ENCODE measurements around the gene TPCN1. TPM values are rescaled to one million over a fixed set of nuclear protein-coding genes. Genes with fewer than 3 reads are reported as not detected.

The TPCN1 gene
- total RNA-seq, 1 experiment from 2014 or later: 13.5 TPM

DNA sequence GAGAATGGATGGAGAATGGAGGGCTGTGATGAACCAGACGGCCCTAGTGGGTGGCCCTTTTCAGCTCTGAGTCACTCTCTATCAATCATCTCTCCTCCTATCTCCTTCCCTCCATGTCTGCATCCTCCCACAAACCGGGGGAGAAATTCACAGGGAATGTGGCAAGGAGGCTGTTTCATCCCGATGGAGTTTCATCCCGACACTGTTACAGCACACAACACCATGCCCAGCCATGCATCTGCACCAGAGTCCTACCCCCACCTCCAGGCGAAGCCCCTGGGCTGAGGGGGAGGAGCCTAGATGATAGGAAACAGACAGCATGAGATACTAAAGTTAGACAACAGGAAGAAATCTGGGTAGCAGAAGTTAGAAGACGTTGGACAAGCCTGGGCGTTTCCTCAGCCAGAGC, 92.9 kb downstream of the TPCN1 start:
- Histone ChIP-seq H3K56ac (ENCODE audit: insufficient read length, low read depth, low read length) (no peak overlapping the region), H2BK120ac (ENCODE audit: low read depth, low read length, poor library complexity, severe bottlenecking) (no peak overlapping the region), H3K23ac (ENCODE audit: insufficient read length, low read depth, low read length) (no peak overlapping the region), H3K4ac (ENCODE audit: low read depth, low read length) (no peak overlapping the region), H3K27ac (ENCODE audit: insufficient read length, low read depth, low read length) (no peak overlapping the region), H3K23me2 (ENCODE audit: insufficient read length, low read depth, low read length, poor library complexity, severe bottlenecking) (no peaks in the 10 kb centered on the region), H3K27me3 (ENCODE audit: insufficient read depth, low read length) (no peaks in the 10 kb centered on the region), H3K4me1 (ENCODE audit: insufficient read depth, low read length) (no peaks in the 10 kb centered on the region), H4K8ac (replicated peaks; ENCODE audit: insufficient read length, low read depth, low read length) (no peak overlapping the region), H2AFZ (ENCODE audit: low read length) (no peak overlapping the region), H3T11ph (ENCODE audit: low read length) (no peak overlapping the region), H3K79me2 (ENCODE audit: insufficient read depth, low read length) (no peaks in the 10 kb centered on the region), H4K20me1 (ENCODE audit: control insufficient read depth, insufficient read depth, insufficient read length) (no peaks in the 10 kb centered on the region), H3K9ac (ENCODE audit: extremely low read depth, insufficient read length, low read length) (no peak overlapping the region), H3K9me3 (ENCODE audit: control insufficient read depth, low read depth, low read length) (no peaks in the 10 kb centered on the region), H2BK15ac (ENCODE audit: low read depth, low read length) (no peak overlapping the region), H4K5ac (ENCODE audit: insufficient read length, low read depth, low read length) (no peak overlapping the region), H3K4me2 (ENCODE audit: insufficient read depth, insufficient read length, low read length) (no peak overlapping the region), H2BK12ac (ENCODE audit: insufficient read length, low read depth, low read length) (no peak overlapping the region), H2BK5ac (ENCODE audit: insufficient read length, low read length) (no peak overlapping the region), H2AK5ac (ENCODE audit: insufficient read length, low read length) (no peak overlapping the region), H3K14ac (ENCODE audit: insufficient read depth, low read length) (no peak overlapping the region), H3K79me1 (ENCODE audit: insufficient read depth, low read depth, low read length, poor library complexity, severe bottlenecking) (no peaks in the 10 kb centered on the region), H4K91ac (ENCODE audit: insufficient read length, low read depth, low read length) (no peak overlapping the region), H3K18ac (ENCODE audit: insufficient read length, low read depth, low read length) (no peak overlapping the region), H2BK20ac (ENCODE audit: low read depth, low read length, poor library complexity, severe bottlenecking) (no peak overlapping the region)
- no peak for DNase-seq
- Mint-ChIP-seq H3K27me3 (ENCODE audit: low read depth) (no peaks in the 10 kb centered on the region), H3K9me3 (peaks cover 4 to 8% of the 10 kb centered on the region in 2 experiments; a peak in 3 of 5 replicates), H3K36me3 (ENCODE audit: insufficient read depth in 1 of 3, low read depth in 3 of 3) (peaks cover 23 to 50% (median 23%) of the 10 kb centered on the region in 3 experiments), H3K4me3 (no peak overlapping the region), H3K4me1 (no peaks in the 10 kb centered on the region), H3K27ac (peak overlapping the region in 2 of 3 experiments; percentile 48 to 69; a peak in 3 of 7 replicates)
- TF ChIP-seq CTCF (conservative IDR thresholded peaks at IDR 0.05): no peak
- WGBS (ENCODE audit: extremely low coverage, insufficient read length, low lambda C conversion rate): no CpG with 5 or more reads among the region's 7 CpGs

Measured in H9 (cell line).